ENCODE results near the gene HSPA12B. TPM values are rescaled to one million over a fixed set of nuclear protein-coding genes. Genes with fewer than 3 reads are reported as not detected.

The HSPA12B gene
- total and polyA plus RNA-seq, 9 of the 15 experiments (the other 6 are each of a cell fraction or from before 2014, with no cell fraction given), result 0.03 to 0.07 TPM; not detected in 7

GRCh38 chr20:3731944-3732326, 550 bp upstream of the HSPA12B start:
- ChIA-PET POLR2A (no interaction called here), CTCF (ENCODE audit: low intra/inter-chr PET ratio) (no interaction called here)
- Histone ChIP-seq H3K27ac (ENCODE audit: extremely low read depth, low read depth, low read length) (no peak overlapping the region), H3K9me1 (ENCODE audit: control insufficient read depth, insufficient read depth, low read length) (no peaks in the 10 kb centered on the region), H3K4me2 (ENCODE audit: insufficient read depth, low read length) (no peak overlapping the region), H2AFZ (ENCODE audit: low read depth, low read length) (no peak overlapping the region), H3K79me2 (ENCODE audit: control insufficient read depth, insufficient read depth, low read length) (no peaks in the 10 kb centered on the region), H3K4me1 (replicated peaks in 1 of 2; ENCODE audit: control insufficient read depth in 2 of 2, insufficient read depth in 2 of 2, low read length in 2 of 2) (peaks cover 8 to 13% of the 10 kb centered on the region in 2 experiments; a peak in 4 of 5 replicates), H3K27me3 (ENCODE audit: control insufficient read depth in 2 of 2, insufficient read depth in 2 of 2, low read length in 2 of 2) (peaks cover 4 to 34% of the 10 kb centered on the region in 2 experiments; a peak in 3 of 5 replicates), H4K20me1 (replicated peaks; ENCODE audit: control insufficient read depth, insufficient read depth, low read length) (no peaks in the 10 kb centered on the region), H3K36me3 (ENCODE audit: control insufficient read depth, insufficient read depth, low read length) (no peaks in the 10 kb centered on the region), H3K9ac (ENCODE audit: insufficient read depth in 1 of 2, low read depth in 2 of 2, low read length in 2 of 2) (no peak overlapping the region), H3K9me3 (replicated peaks; ENCODE audit: control insufficient read depth, insufficient read depth, low read depth, low read length) (no peaks in the 10 kb centered on the region), H3K4me3 (no peak overlapping the region)
- FAIRE-seq (no peak), ATAC-seq (no peak), DNase-seq (ENCODE audit: extremely low read depth in 1 of 4, low spot score in 3 of 4) (no peak)
- BruUV-seq (replicated peaks), result no TSS peak
- in situ Hi-C loops (cut with MboI) (no loop called here), intact Hi-C loops (cut with micrococcal nuclease) (no loop called here)
- 43% methylated on average over 10 of the region's 16 CpGs for WGBS (ENCODE audit: insufficient coverage, low coverage, missing lambda C conversion rate)
- TF ChIP-seq RAD21 (CRISPR knock-in tag; conservative IDR thresholded peaks at IDR 0.05 in 1 of 2, IDR thresholded peaks at IDR 0.05 in 1 of 2), result no peak
- TF ChIP-seq ZNF699 (CRISPR knock-in tag; IDR thresholded peaks at IDR 0.05; ENCODE audit: insufficient replicate concordance), result no peak
- no peak for TF ChIP-seq SRSF1 (IDR thresholded peaks at IDR 0.05; ENCODE audit: low read depth, low read length)
- TF ChIP-seq CREM (IDR thresholded peaks at IDR 0.05; ENCODE audit: low read depth), result no peak
- TF ChIP-seq, protein P1, sequence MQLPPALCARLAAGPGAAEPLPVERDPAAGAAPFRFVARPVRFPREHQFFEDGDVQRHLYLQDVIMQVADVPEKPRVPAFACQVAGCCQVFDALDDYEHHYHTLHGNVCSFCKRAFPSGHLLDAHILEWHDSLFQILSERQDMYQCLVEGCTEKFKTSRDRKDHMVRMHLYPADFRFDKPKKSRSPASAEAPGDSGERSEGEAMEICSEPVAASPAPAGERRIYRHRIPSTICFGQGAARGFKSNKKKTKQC (CRISPR knock-in tag; IDR thresholded peaks at IDR 0.05), result no peak
- no peak for TF ChIP-seq MEF2A (IDR thresholded peaks at IDR 0.05; ENCODE audit: control insufficient read depth, low read depth, low read length)
- TF ChIP-seq, protein P2, sequence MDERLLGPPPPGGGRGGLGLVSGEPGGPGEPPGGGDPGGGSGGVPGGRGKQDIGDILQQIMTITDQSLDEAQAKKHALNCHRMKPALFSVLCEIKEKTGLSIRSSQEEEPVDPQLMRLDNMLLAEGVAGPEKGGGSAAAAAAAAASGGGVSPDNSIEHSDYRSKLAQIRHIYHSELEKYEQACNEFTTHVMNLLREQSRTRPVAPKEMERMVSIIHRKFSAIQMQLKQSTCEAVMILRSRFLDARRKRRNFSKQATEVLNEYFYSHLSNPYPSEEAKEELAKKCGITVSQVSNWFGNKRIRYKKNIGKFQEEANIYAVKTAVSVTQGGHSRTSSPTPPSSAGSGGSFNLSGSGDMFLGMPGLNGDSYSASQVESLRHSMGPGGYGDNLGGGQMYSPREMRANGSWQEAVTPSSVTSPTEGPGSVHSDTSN (CRISPR knock-in tag; IDR thresholded peaks at IDR 0.05; ENCODE audit: low read depth), result no peak
- TF ChIP-seq, protein P2 (tag; conservative IDR thresholded peaks at IDR 0.05; ENCODE audit: low read depth), result no peak
- TF ChIP-seq, protein P3, sequence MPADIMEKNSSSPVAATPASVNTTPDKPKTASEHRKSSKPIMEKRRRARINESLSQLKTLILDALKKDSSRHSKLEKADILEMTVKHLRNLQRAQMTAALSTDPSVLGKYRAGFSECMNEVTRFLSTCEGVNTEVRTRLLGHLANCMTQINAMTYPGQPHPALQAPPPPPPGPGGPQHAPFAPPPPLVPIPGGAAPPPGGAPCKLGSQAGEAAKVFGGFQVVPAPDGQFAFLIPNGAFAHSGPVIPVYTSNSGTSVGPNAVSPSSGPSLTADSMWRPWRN (IDR thresholded peaks at IDR 0.05; ENCODE audit: low read depth), result no peak
- TF ChIP-seq ZBTB26 (CRISPR knock-in tag; IDR thresholded peaks at IDR 0.05), result no peak
- no peak for TF ChIP-seq STAT5A (IDR thresholded peaks at IDR 0.05; ENCODE audit: borderline replicate concordance, low read length)
- no peak for TF ChIP-seq PATZ1 (CRISPR knock-in tag; IDR thresholded peaks at IDR 0.05; ENCODE audit: borderline replicate concordance)
- no peak for TF ChIP-seq ATF7 (IDR thresholded peaks at IDR 0.05)

Measured in K562 (cell line).